HG02852 (cell line): ENCODE measurements around the gene AASDH.
A peak's percentile ranks its signal among the peaks of the same experiment; 100 is the strongest.

Experiments used
- ATAC-seq: cut with Tn5 transposase; IDR thresholded peaks from one replicate; pipeline ENCODE4 v1.9.1; 2021; ENCODE audit warnings: mild to moderate bottlenecking, moderate library complexity; ENCODE audit not compliant: unreplicated experiment

AASDH gene

GRCh38 chr4:56316011-56316650 lies 71.2 kb downstream of the AASDH start:
- no peak for ATAC-seq

GRCh38 chr4:56315543-56315942 lies 71.7 kb downstream of the AASDH start:
- ATAC-seq: no peak

- ATAC-seq: no peak
Measured at GRCh38 chr4:56315041-56315440, 72.2 kb downstream of the AASDH start.

GRCh38 chr4:56314207-56314915 lies 72.9 kb downstream of the AASDH start:
- ATAC-seq: no peak

- ATAC-seq: no peak
Measured at GRCh38 chr4:56313132-56313531, 74.2 kb downstream of the AASDH start.

GRCh38 chr4:56311299-56311975 lies 75.9 kb downstream of the AASDH start:
- ATAC-seq: no peak

GRCh38 chr4:56310401-56311125 lies 76.7 kb downstream of the AASDH start:
- no peak for ATAC-seq

- ATAC-seq: no peak
Measured at GRCh38 chr4:56308384-56308783, 78.9 kb downstream of the AASDH start.

- ATAC-seq: no peak
Measured at GRCh38 chr4:56307423-56307822, 79.9 kb downstream of the AASDH start.

- no peak for ATAC-seq
Measured at GRCh38 chr4:56305390-56305789, 81.9 kb downstream of the AASDH start.

GRCh38 chr4:56303921-56304320 lies 83.4 kb downstream of the AASDH start:
- ATAC-seq: no peak

GRCh38 chr4:56302760-56303159 lies 84.5 kb downstream of the AASDH start:
- no peak for ATAC-seq

GRCh38 chr4:56301997-56302496 lies 85.2 kb downstream of the AASDH start:
- ATAC-seq: no peak

- peak; percentile 96 for ATAC-seq
Measured at GRCh38 chr4:56301181-56301996, 85.9 kb downstream of the AASDH start.

- ATAC-seq: no peak
Measured at GRCh38 chr4:56298236-56298635, 89.1 kb downstream of the AASDH start.

GRCh38 chr4:56297776-56298175 lies 89.5 kb downstream of the AASDH start:
- no peak for ATAC-seq

- no peak for ATAC-seq
Measured at GRCh38 chr4:56296526-56296925, 90.8 kb downstream of the AASDH start.

- no peak for ATAC-seq
Measured at GRCh38 chr4:56293121-56293520, 94.2 kb downstream of the AASDH start.

GRCh38 chr4:56289934-56290333 lies 97.4 kb downstream of the AASDH start:
- no peak for ATAC-seq

GRCh38 chr4:56288663-56289062 lies 98.6 kb downstream of the AASDH start:
- ATAC-seq: no peak
